Upper lobe of right lung (tissue), 1 donor: ENCODE data around the gene ACER3. TPM values are rescaled to one million over a fixed set of nuclear protein-coding genes. Genes with fewer than 3 reads are reported as not detected.
"Not testable (repeated sequence)": the region's sequence is repeated elsewhere in the genome, so short reads cannot be mapped to it uniquely, and the experiment has no call there.

Experiments
- ATAC-seq: fragments of 200-7000 bp; cut with Tn5 transposase; one replicate; pipeline ENCODE4 v1.9.1; 2020; ENCODE audit warnings: mild to moderate bottlenecking, moderate library complexity
- DNase-seq: peaks from one replicate; pipeline ENCODE4 v3.0.0-alpha.2; 2020
- H3K27ac ChIP-seq: fragments of 200-600 bp; one replicate; pipeline ENCODE4 v1.8.0; 2022
- H3K27me3 ChIP-seq: fragments of 200-600 bp; one replicate; pipeline ENCODE4 v1.8.0; 2022; ENCODE audit warnings: mild to moderate bottlenecking
- H3K36me3 ChIP-seq: fragments of 200-600 bp; one replicate; pipeline ENCODE4 v1.8.0; 2022
- H3K4me1 ChIP-seq: fragments of 200-600 bp; one replicate; pipeline ENCODE4 v1.8.0; 2022
- H3K4me3 ChIP-seq: fragments of 200-600 bp; one replicate; pipeline ENCODE4 v1.8.0; 2022; ENCODE audit warnings: mild to moderate bottlenecking
- H3K9me3 ChIP-seq: fragments of 200-600 bp; one replicate; pipeline ENCODE4 v1.8.0; 2022
- CTCF ChIP-seq: fragments of 200-600 bp; IDR thresholded peaks from one replicate; pipeline ENCODE4 v1.8.0; 2022; ENCODE audit warnings: antibody characterized with exemption
- intact Hi-C: fragments of 100-400 bp; cut with DNase I; formaldehyde crosslinking; loops from one replicate; pipeline ENCODE4 v1.11.0; 2022
- total RNA-seq: library from RNA; stranded (reverse); fragmentation: NEBNext Ultra II Directional; extraction: Animal tissue kit (Norgen Biotek cat#: 25700); gene quantifications from one replicate; pipeline ENCODE4 v1.2.1, GENCODE V29; 2021
- donor health status: DM: no; HTN: yes; CAD: no; lungs with severe emphysema.

ACER3 gene
- total RNA-seq, 1 donor from 2014 or later = 42.2 TPM

- H3K4me3 ChIP-seq = no peak overlapping the region
- DNase-seq = no peak
- no peak for ATAC-seq
- peaks cover 31% of the 10 kb centered on the region for H3K4me1 ChIP-seq
- H3K27me3 ChIP-seq = no peaks in the 10 kb centered on the region
- no peak for TF ChIP-seq CTCF
- H3K27ac ChIP-seq = no peak overlapping the region
- H3K36me3 ChIP-seq = no peaks in the 10 kb centered on the region
- intact Hi-C loops = no loop called here
- no peaks in the 10 kb centered on the region for H3K9me3 ChIP-seq
Measured at GRCh38 chr11:76857781-76858410, 2.8 kb upstream of the ACER3 start.

- Histone ChIP-seq H3K27me3 (no peaks in the 10 kb centered on the region), H3K4me3 (no peak overlapping the region), H3K4me1 (peaks cover 41% of the 10 kb centered on the region), H3K36me3 (no peaks in the 10 kb centered on the region), H3K27ac (peak overlapping the region; percentile 77), H3K9me3 (no peaks in the 10 kb centered on the region)
- no peak for DNase-seq
- intact Hi-C loops = loop anchor here (10.0 kb wide), 1 partner anchor 45 kb away; no protein-coding TSS in a partner anchor
- TF ChIP-seq CTCF = no peak
- ATAC-seq = no peak
Measured at GRCh38 chr11:76859708-76860227, 950 bp upstream of the ACER3 start.

GRCh38 chr11:76861490-76861953, 804 bp downstream of the ACER3 start:
- Histone ChIP-seq H3K4me3 (peak overlapping the region; percentile 82), H3K36me3 (no peaks in the 10 kb centered on the region), H3K27me3 (no peaks in the 10 kb centered on the region), H3K4me1 (peaks cover 30% of the 10 kb centered on the region), H3K27ac (peak overlapping the region; percentile 94), H3K9me3 (no peaks in the 10 kb centered on the region)
- DNase-seq = no peak
- no peak for TF ChIP-seq CTCF
- no peak for ATAC-seq
- intact Hi-C loops = loop anchor here (10.0 kb wide), 1 partner anchor 47 kb away; no protein-coding TSS in a partner anchor

GRCh38 chr11:76862794-76863193, 2.1 kb downstream of the ACER3 start:
- Histone ChIP-seq H3K4me1 (peaks cover 24% of the 10 kb centered on the region), H3K4me3 (peak overlapping the region; percentile 23)
- H3K27ac ChIP-seq, H3K27me3 ChIP-seq, ATAC-seq, H3K36me3 ChIP-seq, H3K9me3 ChIP-seq, DNase-seq: not testable (repeated sequence)
- intact Hi-C loops = loop anchor here (10.0 kb wide), 1 partner anchor 48 kb away; no protein-coding TSS in a partner anchor

GRCh38 chr11:76863196-76863777, 2.6 kb downstream of the ACER3 start:
- TF ChIP-seq CTCF = no peak
- Histone ChIP-seq H3K4me3 (peak overlapping the region; percentile 23), H3K4me1 (peaks cover 24% of the 10 kb centered on the region), H3K9me3 (no peaks in the 10 kb centered on the region), H3K27ac (peak overlapping the region; percentile 9), H3K27me3 (no peaks in the 10 kb centered on the region), H3K36me3 (no peaks in the 10 kb centered on the region)
- peak; percentile 33 for ATAC-seq
- DNase-seq = no peak
- intact Hi-C loops = loop anchor here (10.0 kb wide), 1 partner anchor 48 kb away; no protein-coding TSS in a partner anchor
